Bone marrow (tissue), 2 donors: ENCODE data around the gene PPIF.

Experiments used
- DNase-seq, 2 donors: peaks; one replicate each; lab custom pipeline; 2025; lab: John Stamatoyannopoulos, UW

The PPIF gene

DNA sequence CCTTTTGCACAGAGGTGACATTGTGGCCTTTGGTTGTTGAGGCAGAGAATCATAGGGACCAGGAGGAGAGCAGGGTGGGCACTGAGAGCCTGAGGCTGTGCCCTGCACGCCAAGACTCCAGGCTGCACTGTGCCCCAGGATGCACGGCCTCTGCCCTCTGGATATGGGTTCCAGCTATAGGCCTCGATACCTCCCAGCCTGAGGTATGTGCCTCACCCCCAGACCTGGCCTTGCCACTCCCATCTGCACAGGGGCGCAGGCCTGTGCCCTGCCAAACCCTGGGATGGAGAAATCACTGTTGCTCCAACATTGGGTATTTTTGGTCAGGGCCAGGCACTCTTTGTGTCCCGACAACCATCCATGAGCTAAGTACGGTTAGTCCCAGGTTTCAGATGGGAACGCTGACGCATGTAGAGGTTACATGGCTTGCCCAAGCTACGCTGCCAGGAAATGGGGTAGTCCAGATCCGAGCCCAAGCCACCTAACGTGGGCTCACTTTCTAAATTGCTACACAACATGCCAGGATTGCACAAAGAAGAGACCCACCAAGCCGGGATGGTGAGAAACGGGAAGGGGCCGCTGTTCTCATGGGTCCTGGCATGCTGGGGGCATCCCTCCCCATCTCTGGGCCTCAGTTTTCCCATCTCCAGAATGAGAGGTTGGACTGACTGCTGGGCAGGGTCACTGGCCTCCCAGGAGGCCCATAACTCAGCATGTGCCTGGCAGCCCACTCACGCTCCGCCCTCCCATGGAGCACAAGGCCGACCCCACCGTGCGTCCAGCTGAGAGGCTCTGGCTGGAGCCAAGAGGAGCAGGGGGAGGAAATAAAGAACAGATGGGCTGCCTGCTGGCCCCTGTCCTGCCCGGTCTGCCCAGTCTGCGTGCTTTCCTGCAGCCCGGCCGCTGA, 54.0 kb downstream of the PPIF start:
- no peak for DNase-seq

DNA sequence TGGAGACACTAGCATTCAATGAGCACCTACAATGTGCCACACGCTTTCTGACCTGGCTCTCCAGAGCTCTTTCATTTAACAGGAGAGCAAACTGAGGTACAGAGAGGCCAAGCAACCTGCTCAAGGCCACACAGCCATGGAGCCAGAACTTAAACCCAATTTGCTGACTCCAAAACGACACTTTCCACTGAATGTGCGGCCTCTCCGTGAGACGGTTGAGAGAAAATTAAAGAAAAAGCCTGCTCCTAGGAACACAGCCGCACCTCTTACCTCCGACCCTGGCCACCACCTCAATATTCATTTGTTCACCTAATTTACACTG, 55.3 kb downstream of the PPIF start:
- no peak for DNase-seq

DNA sequence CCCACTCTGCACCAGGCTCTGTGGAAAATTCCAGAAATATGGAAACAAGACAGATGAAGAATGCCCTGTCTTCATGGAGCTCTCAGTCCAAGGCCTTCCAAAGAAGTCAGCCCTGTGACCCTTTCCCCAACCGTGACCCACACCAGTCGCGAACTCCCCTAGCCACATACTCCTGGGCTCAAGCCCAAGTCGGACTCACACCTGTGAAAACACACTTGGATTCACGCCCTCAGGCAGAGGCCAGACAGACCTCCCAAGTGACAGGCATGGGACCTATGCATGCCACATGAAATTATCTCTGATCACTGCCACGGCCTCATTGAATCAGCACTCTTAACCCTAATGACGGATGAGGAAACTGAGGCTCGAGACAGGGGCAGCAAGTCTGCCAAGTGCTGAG, 55.7 kb downstream of the PPIF start:
- no peak for DNase-seq

DNA sequence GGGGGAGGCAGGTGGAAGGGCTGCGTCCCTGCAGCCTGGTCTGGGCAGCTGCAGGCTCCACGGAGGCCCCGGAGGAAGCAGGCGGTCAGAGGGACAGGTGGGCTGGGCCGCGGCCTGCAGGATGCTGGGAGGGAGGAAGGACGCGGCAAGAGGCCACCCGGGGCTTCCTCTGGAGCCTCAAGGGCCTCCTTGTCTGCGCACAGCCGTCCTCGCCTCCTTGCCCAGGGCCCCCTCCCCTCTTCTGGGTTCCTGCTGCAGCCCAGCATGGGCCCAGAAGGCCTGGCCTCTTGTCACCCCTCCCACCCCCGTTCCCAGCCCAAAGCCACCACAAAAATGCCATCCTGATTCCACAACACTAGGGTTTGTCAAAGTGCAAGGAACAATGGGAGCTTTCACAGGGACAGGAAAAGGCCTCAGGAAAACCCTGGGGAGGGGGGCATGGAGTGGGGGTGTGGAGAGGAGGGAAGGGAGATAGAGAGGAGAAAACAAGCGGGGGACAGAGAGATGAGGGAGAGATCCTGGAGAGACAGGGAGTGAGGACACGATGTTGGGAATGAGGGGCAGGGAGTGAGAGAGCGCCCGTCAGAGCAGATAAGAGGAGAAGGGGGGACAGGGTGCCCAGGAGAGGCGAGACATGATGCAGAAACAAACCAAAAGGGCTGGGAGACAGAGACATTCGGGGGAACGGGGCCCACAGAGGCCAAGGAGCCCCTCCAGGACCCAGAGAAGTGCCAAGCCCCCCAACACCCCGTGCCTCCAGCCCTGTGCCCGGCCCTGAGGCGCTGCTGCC, 56.4 kb downstream of the PPIF start:
- DNase-seq = no peak

DNA sequence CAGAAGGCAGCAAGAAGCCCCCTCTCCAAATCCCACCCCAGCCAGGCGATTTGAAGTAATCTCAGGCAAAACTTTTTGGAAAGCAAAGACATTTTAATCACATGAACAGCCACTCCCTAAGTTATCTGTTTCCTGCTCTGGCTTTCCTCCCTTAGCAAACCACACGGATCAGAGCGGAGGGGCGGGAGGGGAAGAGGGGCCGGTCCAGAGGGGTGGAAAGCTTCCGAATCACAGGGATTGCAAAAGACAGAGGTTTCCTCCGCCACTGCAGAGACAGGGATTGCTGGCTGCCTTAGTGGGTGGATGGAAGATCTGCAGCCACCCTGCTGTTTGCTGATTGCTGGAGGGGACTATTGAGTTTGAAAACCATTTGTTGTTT, 57.0 kb downstream of the PPIF start:
- no peak for DNase-seq

DNA sequence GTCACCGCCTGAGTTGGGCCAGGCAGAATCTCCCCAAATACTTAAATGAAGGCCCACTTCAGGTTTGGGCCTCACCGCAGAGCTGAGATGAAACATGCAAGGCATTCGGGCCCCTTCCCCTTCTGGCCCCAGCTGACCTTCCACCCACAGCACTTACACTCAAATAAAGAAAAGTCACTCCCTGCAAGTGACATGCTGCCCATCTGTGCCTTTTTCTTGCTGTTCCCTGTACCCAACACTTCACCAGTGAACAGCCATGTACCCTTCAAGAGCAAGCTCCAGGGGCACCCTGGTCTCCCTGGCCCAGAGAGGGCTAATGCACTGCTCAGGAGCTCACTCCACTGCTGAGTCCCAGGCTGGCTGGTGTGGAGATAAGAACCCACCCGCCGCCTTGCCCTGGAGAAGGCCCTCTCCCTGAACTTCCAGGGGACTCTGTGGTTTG, 57.4 kb downstream of the PPIF start:
- no peak for DNase-seq
